Medulla oblongata (tissue), 1 donor: ENCODE measurements around the gene KIAA1958.

Experiments
- DNase-seq: peaks from one replicate; pipeline ENCODE4 v3.0.0-alpha.2; 2015; ENCODE audit errors: extremely low spot score

The KIAA1958 gene, protein sequence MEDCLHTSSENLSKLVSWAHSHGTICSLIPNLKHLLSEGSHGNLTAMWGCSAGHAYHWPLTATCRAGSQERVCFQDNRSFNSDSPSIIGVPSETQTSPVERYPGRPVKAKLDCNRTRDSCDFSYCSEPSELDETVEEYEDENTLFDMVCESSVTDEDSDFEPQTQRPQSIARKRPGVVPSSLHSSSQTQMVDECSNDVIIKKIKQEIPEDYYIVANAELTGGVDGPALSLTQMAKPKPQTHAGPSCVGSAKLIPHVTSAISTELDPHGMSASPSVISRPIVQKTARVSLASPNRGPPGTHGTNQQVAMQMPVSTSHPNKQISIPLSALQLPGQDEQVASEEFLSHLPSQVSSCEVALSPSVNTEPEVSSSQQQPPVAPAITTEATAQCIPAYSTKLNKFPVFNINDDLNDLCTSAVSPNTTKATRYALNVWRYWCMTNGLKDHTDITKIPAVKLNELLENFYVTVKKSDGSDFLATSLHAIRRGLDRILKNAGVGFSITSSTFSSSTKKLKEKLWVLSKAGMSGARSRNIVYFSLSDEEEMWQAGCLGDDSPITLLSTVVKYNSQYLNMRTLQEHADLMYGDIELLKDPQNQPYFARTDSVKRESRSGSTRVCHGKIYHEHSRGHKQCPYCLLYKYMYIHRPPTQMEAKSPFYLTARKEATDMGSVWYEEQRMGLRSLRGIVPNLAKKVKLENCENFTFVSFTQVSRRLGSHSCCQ

DNA sequence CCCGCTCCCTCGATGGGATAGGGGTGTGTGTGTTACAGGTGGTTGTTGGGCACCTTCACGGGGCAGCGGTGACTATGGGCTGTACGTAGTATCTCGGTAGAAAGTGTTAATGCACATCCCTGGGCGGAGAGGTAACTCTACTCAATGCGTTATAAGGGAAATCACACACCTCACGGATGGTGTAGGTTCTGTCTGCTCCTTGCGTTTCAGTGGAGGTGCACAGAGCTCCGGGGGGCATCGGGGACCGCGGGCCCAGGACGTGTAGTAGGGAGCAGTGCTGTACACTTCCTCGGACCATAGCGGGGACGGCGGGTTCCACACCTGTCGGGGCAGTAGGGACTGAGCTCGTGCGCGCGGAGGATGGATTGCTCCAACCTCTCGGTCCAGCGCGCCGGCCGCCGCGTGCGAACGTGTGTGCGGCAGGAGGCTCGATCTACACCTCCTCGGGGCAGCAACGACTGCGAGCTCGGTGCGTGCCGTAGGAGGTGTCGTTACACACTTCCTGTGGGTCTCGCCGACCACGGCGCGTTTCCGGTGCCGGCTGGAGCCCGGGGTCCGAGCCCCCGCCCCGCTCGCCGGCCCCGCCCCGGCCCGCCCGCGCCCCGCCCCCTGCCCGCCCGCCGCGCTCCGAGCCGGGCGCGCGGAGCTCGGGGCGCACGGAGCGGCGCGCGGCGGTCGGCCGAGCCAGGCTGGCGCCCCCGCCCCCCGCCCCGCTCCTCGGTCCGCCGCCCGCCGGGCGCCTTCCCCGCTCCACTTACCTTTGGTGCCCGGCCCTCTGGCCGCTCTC, at the start of gene KIAA1958:
TSS of gene KIAA1958 (plus strand) at position 607 of the 787 bp plus-strand sequence. CDS start 87,254 bp downstream, outside the sequence.
- peak; percentile 57 for DNase-seq

GRCh38 chr9:112437406-112437805, 49.2 kb upstream of the KIAA1958 start:
- no peak for DNase-seq

DNA sequence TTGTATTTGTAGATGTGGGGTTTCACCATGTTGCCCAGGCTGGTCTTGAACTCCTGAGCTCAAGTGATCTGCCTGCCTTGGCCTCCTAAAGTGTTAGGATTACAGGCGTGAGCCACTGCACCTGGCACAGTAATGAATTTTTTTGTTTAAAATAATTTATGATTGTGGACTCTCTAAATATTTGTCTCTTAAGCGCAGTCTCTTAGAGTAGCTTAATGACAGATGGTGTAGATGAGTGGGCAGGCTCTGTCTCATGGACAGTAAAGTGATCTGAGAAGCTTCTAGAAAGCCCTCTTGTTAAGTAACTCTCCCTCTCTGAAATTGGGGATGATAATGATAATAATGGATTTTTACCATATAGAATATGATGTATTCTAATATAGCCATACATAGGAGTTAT, 47.5 kb upstream of the KIAA1958 start:
- DNase-seq = no peak

- DNase-seq = no peak
Observed at GRCh38 chr9:112439825-112440224, 46.8 kb upstream of the KIAA1958 start.

- DNase-seq = peak; percentile 40
Observed at GRCh38 chr9:112443200-112443599, 43.4 kb upstream of the KIAA1958 start.

- no peak for DNase-seq
Observed at GRCh38 chr9:112443636-112444035, 43.0 kb upstream of the KIAA1958 start.

GRCh38 chr9:112445196-112445595, 41.4 kb upstream of the KIAA1958 start:
- DNase-seq = no peak

GRCh38 chr9:112446080-112446479, 40.5 kb upstream of the KIAA1958 start:
- DNase-seq = no peak

DNA sequence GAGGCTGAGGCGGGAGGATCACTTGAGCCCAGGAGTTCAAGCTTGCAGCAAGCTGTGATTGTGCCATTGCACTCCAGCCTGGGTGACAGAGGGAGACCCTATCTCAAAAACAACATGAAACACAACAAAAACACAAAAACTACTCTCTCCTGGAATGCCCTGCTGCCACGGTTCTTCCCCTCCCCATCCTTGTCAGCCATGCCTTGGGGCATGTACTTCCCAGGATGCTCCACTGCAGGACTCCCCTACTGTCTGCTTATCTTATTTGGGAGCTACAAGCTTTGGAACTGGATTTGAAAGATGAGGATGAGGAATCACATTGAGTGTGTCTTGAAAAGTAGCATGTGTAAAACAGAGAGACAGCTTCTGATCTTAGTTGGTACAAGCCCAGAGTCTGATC, 40.1 kb upstream of the KIAA1958 start:
- DNase-seq = no peak

DNA sequence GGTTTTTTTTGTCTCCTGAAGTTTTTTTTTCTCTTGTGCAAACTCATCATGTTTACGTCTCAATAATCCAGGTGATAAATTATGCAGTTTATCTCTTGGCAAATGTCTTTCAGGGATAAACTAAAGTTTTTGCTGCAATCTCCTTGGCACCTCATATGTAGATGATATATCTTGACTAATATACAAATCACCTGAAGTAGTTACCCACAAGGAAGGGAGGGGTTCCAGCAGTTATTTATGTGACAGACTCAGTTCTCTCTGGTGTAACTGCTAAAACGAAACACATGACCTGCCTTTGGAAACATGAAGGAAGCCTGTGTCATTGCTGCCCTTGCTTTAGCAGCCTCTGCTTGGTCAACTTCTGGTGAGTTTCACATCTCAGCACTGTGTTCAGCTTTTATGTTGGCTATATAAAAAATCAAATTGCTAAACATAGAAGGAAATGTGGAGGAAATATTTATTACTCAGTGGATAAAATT, 39.3 kb upstream of the KIAA1958 start:
- DNase-seq = no peak

DNA sequence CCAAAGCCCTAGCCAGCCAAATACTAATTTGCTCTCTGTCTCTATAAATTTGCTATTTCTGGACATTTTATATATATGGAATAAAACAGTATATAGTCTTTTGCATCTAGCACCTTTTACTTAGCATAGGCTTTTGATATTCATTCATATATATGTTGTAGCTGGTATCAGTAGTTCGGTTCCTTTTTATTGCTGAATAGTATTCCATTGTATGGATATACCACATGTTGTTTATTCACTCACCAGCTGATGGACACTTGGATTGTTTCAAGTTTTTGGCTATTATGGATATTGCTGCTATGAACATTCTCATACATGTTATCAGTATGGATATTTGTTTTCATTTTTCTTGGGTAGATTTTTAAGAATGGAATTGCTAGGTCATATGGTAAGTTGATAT, 23.8 kb upstream of the KIAA1958 start:
- no peak for DNase-seq

- DNase-seq = no peak
Observed at GRCh38 chr9:112465352-112465751, 21.3 kb upstream of the KIAA1958 start.

DNA sequence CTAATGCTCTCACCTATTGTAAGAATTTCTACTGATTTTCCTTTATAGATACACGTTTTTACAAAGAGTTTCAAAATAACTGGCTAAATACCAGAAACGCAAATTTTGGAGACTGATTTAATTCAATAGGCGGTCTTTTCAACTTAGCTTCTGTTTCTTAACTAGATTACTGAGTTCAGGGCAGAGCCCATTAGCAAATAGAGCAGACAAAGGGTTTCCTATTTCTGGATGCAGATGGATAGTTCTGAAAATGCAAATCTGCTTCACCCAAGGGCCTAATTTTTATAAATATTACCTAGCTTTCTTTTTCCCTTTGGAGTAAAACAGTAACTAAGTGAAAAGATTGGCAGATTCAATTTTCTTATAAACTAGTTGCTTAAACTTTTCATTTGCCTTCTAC, 13.6 kb upstream of the KIAA1958 start:
- no peak for DNase-seq

DNA sequence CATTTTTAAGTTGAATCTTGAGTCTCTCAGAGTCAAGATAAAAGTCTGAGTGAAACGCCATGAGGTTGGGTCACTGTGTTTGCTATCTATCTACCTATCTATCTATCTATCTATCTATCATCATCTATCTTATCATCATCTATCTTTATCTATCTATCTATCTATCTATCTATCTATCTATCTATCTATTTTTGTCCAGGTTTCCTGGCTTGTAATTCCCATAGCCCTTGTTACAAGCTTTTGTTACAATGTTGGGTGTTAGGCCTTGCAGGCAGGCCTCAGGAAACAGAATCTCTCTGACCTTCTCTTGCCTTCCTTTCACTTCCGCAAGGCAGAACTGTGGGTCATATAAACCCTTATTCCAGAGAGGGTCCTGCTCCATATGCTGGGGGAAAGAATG, 12.6 kb upstream of the KIAA1958 start:
- DNase-seq = no peak

DNA sequence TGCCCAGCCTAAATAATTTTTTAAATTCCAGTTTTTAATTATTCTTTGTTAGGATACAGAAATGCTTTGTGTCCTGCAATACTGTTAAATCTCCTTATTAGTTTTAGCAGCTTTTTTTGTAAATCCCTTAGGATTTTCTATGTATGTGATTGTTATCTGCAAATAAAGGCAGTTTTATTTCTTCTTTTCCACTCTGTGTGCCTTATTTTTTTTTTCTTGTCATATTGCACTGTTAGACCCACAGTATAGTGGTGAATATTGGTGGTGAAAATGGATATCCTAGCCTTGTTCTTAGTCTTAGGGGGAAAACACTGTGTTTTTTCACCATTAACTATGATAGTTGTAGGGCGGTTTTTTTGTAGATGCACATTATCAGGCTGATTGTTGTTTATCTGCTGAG, 11.3 kb upstream of the KIAA1958 start:
- DNase-seq = no peak

GRCh38 chr9:112477330-112477729, 9.3 kb upstream of the KIAA1958 start:
- DNase-seq = no peak

DNA sequence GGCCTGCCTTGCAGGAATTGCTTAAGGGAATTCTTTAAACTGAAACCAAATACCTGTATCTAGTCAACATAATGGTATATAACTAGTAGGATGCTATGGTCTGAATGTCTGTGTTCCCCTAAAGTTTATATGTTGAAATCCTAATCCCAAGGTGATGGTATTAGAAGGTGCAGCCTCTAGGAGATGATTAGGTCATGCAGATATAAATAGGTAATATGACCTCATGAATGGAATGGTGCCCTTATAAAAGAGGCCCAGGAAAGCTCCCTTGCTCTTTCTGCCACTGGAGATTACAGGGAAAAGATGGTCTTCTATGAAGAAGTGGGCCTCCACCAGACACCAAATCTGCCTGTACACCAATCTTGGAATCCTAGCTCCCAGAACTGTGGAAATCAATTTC, 7.4 kb upstream of the KIAA1958 start:
- DNase-seq = no peak

DNA sequence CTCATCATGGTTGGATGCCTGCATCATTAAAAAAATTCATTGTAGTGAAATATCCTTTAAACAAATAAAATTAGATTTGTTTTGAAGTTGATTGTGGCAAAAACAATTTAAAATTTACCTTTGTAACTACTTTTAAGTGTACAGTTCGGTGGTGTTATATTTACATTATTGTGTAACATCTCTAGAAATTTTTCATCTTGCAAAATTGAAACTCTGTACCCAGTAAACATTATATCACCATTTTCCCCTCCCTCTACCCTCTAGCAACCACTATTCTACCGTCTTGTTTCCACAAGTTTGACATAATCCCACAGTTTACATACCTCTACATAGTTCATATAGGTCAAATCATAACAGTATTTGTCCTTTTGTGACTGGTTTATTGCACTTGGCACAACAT, 2.0 kb upstream of the KIAA1958 start:
- DNase-seq = no peak

GRCh38 chr9:112485574-112485973, 1.1 kb upstream of the KIAA1958 start:
- no peak for DNase-seq

DNA sequence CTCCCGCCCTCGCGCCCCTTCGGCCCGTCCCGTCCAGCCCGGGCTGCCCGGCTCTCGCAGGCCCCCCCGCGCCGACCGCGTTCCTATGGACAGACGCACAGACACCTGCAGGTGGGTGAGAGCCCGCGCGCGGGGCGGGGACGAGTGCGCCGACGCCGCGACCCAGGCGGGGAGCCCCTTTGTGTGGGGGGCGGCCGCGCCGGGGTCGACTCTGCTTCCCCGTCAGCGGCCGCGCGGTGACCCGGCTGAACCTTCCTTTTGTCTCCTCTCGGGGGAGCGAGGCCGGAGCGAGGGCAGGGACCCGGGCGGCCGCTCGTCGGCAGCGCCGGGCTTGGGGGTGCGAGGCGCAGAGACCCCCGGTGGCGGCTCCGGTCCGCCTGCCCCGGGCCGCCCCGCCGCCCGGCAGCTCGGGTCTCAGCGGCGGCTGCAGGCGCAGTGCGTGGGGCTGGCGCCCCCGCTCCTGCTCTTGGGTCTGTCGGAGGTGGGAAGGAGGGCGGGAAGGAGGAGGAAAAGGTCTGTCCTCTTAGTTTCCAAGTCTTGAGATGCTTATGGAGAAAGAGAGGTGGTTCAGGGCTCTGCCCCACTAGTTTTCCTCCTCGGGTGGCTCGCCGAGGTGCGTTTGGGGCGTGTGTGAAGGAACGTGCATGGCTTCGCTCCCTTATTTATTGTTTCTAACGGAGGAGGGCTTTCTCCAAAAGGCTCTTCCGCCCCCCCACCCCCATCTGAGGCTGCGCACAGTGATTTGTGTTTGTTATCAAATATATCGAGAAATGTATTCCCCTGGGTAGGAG, 576 bp downstream of the KIAA1958 start:
- peak; percentile 43 for DNase-seq

GRCh38 chr9:112487799-112488340, 1.2 kb downstream of the KIAA1958 start:
- DNase-seq = peak; percentile 61
